ENCODE data around the gene DIAPH3. TPM values are rescaled to one million over a fixed set of nuclear protein-coding genes. Genes with fewer than 3 reads are reported as not detected.

DIAPH3 gene
- total RNA-seq, 1 experiment from 2014 or later = 15.4 TPM

DNA sequence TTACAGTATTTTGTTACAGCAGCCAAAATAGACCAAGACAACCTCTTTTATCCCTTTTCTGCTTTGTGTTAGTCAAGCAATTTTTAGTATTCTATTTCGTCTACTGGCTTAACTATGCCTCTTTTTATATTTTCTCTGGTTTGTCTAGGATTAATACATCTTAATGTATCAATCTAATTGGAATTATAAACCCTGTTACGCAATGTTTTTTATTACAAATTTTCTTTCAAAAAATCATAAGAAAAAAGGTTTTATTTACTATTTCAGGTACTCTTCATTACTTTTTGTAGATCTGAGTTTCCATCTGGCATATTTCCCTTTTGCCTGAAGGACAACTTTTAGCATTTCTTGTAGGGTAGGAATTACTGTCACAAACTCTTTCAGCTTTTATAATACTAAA lies 275.3 kb downstream of the DIAPH3 start:
- no peak overlapping the region for H3K4me3 ChIP-seq (ENCODE audit: insufficient read depth, low read depth, low read length)
- H3K27me3 ChIP-seq (ENCODE audit: control insufficient read depth, insufficient read depth, low read length) = no peaks in the 10 kb centered on the region
- DNase-seq = no peak
- no peaks in the 10 kb centered on the region for H3K36me3 ChIP-seq (replicated peaks; ENCODE audit: control insufficient read depth, insufficient read depth, low read length)

DNA sequence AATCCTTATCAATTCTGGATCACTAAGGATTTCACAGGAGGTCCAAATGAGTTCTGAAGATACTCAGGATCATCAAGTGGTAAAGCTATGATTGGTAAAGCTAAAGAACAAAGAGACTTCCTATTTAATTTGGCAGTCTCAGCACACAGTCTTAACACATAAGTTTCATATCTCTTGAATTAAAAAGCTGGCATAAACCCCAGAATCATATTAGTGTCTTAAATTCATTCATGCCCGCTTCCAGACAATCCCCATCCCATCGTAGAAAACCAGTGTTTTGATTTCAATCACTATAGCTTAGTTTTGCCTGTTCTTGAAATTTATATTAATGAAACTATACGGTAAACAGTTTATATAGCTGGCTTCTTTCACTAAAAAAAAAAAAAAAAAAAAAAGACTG lies 278.7 kb downstream of the DIAPH3 start:
- DNase-seq = no peak
- Histone ChIP-seq H3K27me3 (ENCODE audit: control insufficient read depth, insufficient read depth, low read length) (no peaks in the 10 kb centered on the region), H3K4me3 (ENCODE audit: insufficient read depth, low read depth, low read length) (no peak overlapping the region), H3K36me3 (replicated peaks; ENCODE audit: control insufficient read depth, insufficient read depth, low read length) (no peaks in the 10 kb centered on the region)

DNA sequence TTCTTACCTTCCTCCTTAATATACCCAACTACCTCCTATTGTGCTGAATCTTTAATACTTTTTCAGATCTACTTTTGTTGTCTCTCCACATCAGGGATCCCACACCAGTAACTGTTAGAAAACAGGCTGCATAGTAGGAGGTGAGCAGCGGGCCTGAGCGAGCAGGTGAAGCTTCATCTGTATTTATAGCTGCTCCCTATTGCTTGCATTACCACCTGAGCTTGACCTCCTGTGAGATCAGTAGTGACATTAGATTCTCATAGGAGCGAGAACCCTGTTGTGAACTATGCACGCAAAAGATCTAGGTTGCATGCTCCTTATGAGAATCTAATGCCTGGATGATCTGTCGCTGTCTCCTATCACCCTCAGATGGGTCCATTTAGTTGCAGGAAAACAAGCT lies 279.8 kb downstream of the DIAPH3 start:
- Histone ChIP-seq H3K27me3 (ENCODE audit: control insufficient read depth, insufficient read depth, low read length) (no peaks in the 10 kb centered on the region), H3K36me3 (replicated peaks; ENCODE audit: control insufficient read depth, insufficient read depth, low read length) (no peaks in the 10 kb centered on the region)

DNA sequence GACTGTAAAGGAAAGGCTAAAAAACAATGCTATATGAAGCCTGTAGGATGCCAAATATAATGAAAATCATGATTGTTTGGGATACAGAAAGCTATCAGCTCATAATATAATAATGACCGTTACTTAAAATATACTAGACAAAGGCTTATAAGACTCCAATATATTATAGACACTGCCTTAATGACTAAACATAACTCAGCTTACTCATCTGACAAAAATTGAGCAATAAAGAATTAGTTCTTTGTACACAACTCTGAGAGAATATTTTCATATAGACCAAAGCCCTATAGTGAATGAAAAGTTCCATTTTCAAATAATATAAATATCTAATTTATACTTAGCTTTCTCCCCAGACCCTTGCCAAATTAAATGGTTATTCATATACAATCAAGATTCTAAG lies 283.3 kb downstream of the DIAPH3 start:
- Histone ChIP-seq H3K4me3 (ENCODE audit: insufficient read depth, low read depth, low read length) (no peak overlapping the region), H3K27me3 (ENCODE audit: control insufficient read depth, insufficient read depth, low read length) (no peaks in the 10 kb centered on the region), H3K36me3 (replicated peaks; ENCODE audit: control insufficient read depth, insufficient read depth, low read length) (no peaks in the 10 kb centered on the region)
- DNase-seq = no peak

More for the DNA sequence above, 279.8 kb downstream of the DIAPH3 start:
- no peak overlapping the region for H3K4me3 ChIP-seq (ENCODE audit: insufficient read depth, low read depth, low read length)
- no peak for DNase-seq

DNA sequence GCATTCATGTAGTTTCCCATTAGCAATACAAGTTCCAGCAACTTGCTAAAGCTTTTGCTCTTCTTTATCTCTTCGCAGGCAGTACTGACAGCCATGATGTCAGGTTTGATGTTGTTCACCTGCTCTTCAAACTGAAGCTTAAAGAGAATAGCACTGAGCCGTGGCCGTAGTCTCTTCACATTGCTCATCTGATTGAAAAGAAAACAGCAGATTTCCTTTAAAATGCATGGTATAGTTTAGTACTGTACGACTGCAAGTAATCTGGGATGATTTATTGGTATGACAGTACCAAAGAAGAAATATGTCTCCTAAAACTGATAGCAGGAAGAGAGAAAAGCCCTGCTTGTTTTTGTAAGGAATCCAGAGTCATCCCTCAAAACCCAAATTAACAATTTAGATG lies 284.4 kb downstream of the DIAPH3 start:
- DNase-seq = no peak
- Histone ChIP-seq H3K27me3 (ENCODE audit: control insufficient read depth, insufficient read depth, low read length) (no peaks in the 10 kb centered on the region), H3K36me3 (replicated peaks; ENCODE audit: control insufficient read depth, insufficient read depth, low read length) (no peaks in the 10 kb centered on the region), H3K4me3 (ENCODE audit: insufficient read depth, low read depth, low read length) (no peak overlapping the region)

DNA sequence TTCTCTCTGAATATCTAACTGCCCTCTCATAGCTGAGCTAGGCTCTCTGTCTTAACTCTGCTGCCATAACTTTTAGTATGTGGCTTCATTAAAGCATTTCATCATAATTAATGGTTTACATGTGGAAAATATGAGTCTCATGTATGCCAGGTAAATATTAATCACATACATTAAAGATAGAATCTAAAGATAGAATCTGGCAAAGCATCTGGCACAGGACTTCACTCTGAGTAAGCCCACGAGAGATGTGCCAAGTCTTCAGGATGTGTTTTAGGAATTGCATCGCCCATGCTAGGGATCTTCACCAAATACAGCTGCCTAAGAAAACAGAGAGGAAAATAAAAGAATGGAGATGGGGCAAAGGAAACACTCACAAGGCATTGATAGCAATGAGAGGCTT lies 285.8 kb downstream of the DIAPH3 start:
- no peak for DNase-seq
- Histone ChIP-seq H3K36me3 (replicated peaks; ENCODE audit: control insufficient read depth, insufficient read depth, low read length) (no peaks in the 10 kb centered on the region), H3K4me3 (ENCODE audit: insufficient read depth, low read depth, low read length) (no peak overlapping the region), H3K27me3 (ENCODE audit: control insufficient read depth, insufficient read depth, low read length) (no peaks in the 10 kb centered on the region)

DNA sequence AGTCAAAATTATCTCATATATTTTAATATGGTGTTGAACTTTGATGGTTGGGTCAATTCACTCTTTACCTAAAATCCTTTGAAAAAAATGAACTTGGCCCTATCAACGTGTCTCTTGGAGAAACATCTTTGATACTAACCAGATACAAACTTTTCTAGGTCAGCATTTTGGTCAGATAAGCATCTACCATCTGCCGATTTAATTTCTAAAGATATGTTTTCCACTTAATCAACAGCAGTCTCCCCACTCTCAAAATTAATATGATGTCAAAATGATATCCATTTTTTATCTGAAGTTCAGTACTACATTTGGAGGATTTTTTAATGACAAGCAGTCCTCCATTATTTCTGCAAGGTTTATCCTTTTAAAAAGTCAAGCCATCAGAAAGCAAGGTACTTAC lies 288.8 kb downstream of the DIAPH3 start:
- Histone ChIP-seq H3K4me3 (ENCODE audit: insufficient read depth, low read depth, low read length) (no peak overlapping the region), H3K36me3 (replicated peaks; ENCODE audit: control insufficient read depth, insufficient read depth, low read length) (no peaks in the 10 kb centered on the region), H3K27me3 (ENCODE audit: control insufficient read depth, insufficient read depth, low read length) (no peaks in the 10 kb centered on the region)
- DNase-seq = no peak

DNA sequence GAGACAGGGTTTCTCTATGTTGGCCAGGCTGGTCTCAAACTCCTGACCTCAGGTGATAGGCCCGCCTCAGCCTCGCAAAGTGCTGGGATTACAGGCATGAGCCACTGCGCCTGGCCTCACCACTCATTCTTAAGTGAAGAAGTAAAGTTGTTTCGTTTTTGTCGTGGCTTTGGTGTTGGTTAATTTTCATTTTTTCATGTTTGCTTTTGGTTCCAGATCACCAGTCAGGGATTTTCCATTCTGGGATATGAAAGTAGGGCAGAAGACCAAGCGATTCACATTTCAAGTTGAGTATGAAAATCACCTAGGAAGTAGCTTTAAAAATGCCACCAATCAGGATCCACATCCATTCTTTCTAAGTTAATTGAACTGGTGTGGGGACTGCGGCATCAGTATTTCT lies 289.9 kb downstream of the DIAPH3 start:
- DNase-seq = no peak
- Histone ChIP-seq H3K27me3 (ENCODE audit: control insufficient read depth, insufficient read depth, low read length) (no peaks in the 10 kb centered on the region), H3K36me3 (replicated peaks; ENCODE audit: control insufficient read depth, insufficient read depth, low read length) (no peaks in the 10 kb centered on the region), H3K4me3 (ENCODE audit: insufficient read depth, low read depth, low read length) (no peak overlapping the region)

DNA sequence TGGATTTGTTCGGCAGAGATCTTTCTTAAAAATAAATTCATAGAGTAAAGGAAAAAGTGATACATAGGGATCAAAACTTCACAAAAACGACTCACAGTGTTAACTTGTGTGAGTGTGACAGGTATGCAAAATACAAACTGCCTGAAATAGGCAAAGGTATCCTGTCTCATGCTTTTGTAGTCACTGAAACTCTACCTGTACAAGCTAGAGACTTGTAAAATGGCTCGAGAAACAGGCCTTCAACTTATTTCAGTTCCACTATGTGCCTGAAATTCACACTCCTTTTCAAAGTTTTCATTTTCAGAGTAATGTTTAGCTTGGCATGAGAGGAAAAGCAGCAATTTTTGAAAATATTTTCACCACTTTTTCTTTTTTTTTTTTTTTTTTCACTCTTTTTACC lies 290.4 kb downstream of the DIAPH3 start:
- no peaks in the 10 kb centered on the region for H3K27me3 ChIP-seq (ENCODE audit: control insufficient read depth, insufficient read depth, low read length)
- no peak overlapping the region for H3K4me3 ChIP-seq (ENCODE audit: insufficient read depth, low read depth, low read length)
- no peaks in the 10 kb centered on the region for H3K36me3 ChIP-seq (replicated peaks; ENCODE audit: control insufficient read depth, insufficient read depth, low read length)
- no peak for DNase-seq

DNA sequence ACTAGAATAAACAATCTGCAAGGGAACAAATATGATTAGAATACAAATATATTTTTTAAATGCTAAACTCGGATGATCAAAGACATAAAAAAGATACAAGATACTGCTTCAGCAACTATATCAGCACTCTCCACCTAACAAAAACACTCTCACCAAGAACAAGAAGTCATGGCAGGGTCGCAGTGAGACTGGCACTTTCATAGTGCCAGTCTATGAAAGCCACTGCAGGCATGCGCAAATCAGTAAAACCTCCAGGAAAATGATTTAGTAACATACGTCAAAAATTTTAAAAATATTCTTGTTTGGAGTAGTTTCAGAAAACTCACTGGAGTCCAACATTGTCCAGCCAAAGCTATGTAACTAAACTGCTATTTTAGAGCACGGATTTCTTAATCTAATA lies 295.9 kb downstream of the DIAPH3 start:
- DNase-seq = no peak
- Histone ChIP-seq H3K27me3 (ENCODE audit: control insufficient read depth, insufficient read depth, low read length) (no peaks in the 10 kb centered on the region), H3K4me3 (ENCODE audit: insufficient read depth, low read depth, low read length) (no peak overlapping the region), H3K36me3 (replicated peaks; ENCODE audit: control insufficient read depth, insufficient read depth, low read length) (no peaks in the 10 kb centered on the region)

DNA sequence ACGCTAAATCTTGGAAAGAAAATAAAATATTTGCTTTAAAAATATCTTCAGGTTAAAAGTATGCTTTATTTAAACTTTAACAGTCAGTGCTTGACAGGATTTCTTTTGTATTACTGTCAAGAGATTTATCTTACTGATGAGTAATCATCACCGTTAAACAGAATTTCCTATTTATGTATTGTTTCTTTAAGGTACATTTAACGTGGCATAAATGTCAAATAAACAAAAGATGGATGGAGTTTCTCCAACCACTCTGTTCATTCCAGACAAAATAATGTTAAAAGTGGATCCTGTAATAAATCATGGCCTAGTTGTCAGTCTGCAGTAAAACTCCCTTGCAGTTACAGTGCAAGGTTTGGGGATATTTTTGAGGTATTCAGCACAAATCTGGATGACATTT lies 298.3 kb downstream of the DIAPH3 start:
- Histone ChIP-seq H3K36me3 (replicated peaks; ENCODE audit: control insufficient read depth, insufficient read depth, low read length) (no peaks in the 10 kb centered on the region), H3K27me3 (ENCODE audit: control insufficient read depth, insufficient read depth, low read length) (no peaks in the 10 kb centered on the region), H3K4me3 (ENCODE audit: insufficient read depth, low read depth, low read length) (no peak overlapping the region)
- DNase-seq = no peak

DNA sequence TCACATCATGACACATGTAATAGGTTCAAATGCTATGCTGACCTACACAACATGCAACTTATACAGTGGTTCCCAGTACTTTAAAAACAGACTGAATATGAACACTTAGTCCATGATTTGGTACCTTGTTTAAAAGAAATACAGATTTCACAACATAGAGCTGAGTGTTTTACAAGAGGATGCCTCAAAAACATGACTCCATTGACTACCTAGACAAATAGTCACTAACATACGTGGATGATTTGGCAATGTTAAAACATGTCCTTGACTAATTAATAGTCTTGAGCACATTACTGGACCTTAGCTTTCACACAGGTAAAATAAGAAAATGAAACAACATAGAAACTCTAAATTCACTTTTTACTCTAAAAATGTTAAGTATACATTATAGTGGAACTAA lies 300.1 kb downstream of the DIAPH3 start:
- no peak for DNase-seq
- H3K4me3 ChIP-seq (ENCODE audit: insufficient read depth, low read depth, low read length) = no peak overlapping the region
- H3K27me3 ChIP-seq (ENCODE audit: control insufficient read depth, insufficient read depth, low read length) = no peaks in the 10 kb centered on the region
- no peaks in the 10 kb centered on the region for H3K36me3 ChIP-seq (replicated peaks; ENCODE audit: control insufficient read depth, insufficient read depth, low read length)

DNA sequence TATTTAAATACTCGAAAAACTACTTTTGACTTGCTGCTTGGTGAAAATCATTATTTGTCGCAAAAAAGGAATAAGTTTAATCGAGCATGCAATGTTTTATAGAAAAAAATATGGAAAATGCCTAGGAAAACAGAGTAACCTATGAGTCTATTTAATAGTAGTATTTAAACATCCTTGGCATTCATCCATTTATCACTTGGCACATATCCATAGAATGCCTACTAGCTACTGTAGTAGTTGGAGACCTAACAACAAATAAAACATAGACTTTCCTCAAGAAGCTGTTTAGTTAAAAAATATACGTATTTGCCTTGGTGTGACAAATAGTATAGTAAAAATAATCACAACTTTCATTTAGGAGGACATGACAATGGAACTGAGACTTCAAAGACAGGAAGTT lies 302.1 kb downstream of the DIAPH3 start:
- Histone ChIP-seq H3K36me3 (replicated peaks; ENCODE audit: control insufficient read depth, insufficient read depth, low read length) (no peaks in the 10 kb centered on the region), H3K4me3 (ENCODE audit: insufficient read depth, low read depth, low read length) (no peak overlapping the region), H3K27me3 (ENCODE audit: control insufficient read depth, insufficient read depth, low read length) (no peaks in the 10 kb centered on the region)
- no peak for DNase-seq

DNA sequence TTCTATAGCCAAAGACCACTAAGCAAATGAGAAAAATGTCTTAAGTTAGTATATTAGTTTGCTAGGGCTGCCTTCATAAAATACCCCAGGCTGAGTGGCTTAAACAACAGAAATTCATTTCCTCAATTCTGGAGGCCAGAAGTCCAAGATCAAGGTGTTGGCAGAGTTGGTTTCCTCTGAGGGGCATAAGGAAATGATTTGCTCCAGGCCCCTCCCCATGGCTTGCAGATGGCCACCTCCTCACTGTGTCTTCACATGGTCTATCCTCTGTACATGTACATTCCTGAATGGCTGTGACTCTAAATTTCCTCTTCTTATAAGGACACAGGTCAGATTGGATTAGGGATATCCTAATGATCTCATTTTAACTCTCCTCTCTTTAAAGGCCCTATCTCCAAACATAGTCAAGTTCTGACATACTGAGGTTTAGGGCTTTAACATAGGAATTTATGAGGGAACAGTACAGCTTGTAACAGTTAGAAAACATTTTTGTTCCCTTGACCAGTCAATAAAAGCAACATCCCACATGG lies 307.4 kb downstream of the DIAPH3 start:
- DNase-seq = no peak
- H3K4me3 ChIP-seq (ENCODE audit: insufficient read depth, low read depth, low read length) = no peak overlapping the region

DNA sequence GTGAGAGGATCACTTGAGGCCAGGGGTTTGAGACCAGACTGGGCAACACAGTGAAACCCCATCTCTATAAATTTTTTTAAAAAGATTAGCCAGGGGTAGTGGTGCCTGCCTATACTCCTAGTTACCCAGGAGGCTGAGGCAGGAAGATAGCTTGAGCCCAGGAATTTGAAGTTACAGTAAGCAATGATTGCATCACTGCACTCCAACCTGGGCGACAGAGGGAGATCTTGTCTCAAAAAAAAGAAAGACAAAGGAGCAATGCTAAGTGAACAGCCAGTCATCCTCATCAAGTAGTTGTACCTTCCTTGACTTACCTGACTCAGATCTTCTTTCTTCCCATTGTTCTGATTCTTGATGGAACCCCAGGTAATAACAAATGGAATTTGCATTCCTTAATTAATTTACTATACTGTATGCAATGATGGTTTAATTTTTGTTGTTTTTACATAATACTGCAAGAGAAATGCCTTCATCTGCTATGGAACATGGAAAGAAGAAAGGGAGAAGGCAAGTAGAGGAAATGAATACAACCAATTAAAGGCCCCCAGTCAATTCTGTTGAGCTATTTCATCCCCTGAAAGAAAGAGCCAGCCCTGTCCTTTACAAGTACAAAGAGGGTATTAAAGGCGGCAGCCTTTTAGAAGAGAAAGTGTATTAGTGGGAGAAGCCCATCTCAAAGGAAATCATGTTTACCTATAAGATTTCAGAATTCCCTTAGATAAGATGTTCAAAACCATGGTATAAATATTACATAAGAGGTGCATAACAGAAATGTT lies 316.7 kb downstream of the DIAPH3 start:
- H3K27me3 ChIP-seq (ENCODE audit: control insufficient read depth, insufficient read depth, low read length) = no peaks in the 10 kb centered on the region
- DNase-seq = no peak
- H3K36me3 ChIP-seq (replicated peaks; ENCODE audit: control insufficient read depth, insufficient read depth, low read length) = no peaks in the 10 kb centered on the region
- H3K4me3 ChIP-seq (ENCODE audit: insufficient read depth, low read depth, low read length) = no peak overlapping the region

More for the DNA sequence above, 307.4 kb downstream of the DIAPH3 start:
- Histone ChIP-seq H3K36me3 (replicated peaks; ENCODE audit: control insufficient read depth, insufficient read depth, low read length) (no peaks in the 10 kb centered on the region; the same call in 1 of the 2 replicates), H3K27me3 (ENCODE audit: control insufficient read depth, insufficient read depth, low read length) (no peaks in the 10 kb centered on the region)

All from H7 (cell line).